Activated T-helper 1 cell treated with anti-CD3 and anti-CD28 coated beads, Interleukin-2, amount 50 U/mL, for 16 hours (primary cell): ENCODE data around the gene PROZ.

Experiments
- DNase-seq, 2 donors: peaks; one replicate each; pipeline ENCODE4 v3.0.0-alpha.2; 2020; ENCODE audit warnings: low read depth in 1 of 2, low spot score in 1 of 2

Gene PROZ

DNA sequence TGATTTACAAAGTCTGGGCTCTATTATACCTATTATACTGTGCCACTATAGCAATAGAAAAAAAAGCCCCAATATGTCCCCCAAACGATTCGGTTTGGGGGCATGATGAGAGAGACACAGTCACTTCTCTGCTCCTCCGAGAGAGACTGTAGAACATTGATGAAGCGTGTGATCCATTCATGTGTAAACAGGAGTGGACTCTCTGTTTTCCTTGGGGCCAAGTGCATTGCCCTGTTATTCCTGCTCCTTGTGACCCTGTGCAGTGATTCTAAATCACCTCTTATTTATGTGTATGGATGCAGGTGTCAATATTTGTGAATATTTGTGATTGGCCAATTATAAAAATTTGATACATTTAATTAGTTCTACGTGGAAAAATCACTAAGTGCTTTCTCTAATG, 18.9 kb upstream of the PROZ start:
- no peak for DNase-seq

DNA sequence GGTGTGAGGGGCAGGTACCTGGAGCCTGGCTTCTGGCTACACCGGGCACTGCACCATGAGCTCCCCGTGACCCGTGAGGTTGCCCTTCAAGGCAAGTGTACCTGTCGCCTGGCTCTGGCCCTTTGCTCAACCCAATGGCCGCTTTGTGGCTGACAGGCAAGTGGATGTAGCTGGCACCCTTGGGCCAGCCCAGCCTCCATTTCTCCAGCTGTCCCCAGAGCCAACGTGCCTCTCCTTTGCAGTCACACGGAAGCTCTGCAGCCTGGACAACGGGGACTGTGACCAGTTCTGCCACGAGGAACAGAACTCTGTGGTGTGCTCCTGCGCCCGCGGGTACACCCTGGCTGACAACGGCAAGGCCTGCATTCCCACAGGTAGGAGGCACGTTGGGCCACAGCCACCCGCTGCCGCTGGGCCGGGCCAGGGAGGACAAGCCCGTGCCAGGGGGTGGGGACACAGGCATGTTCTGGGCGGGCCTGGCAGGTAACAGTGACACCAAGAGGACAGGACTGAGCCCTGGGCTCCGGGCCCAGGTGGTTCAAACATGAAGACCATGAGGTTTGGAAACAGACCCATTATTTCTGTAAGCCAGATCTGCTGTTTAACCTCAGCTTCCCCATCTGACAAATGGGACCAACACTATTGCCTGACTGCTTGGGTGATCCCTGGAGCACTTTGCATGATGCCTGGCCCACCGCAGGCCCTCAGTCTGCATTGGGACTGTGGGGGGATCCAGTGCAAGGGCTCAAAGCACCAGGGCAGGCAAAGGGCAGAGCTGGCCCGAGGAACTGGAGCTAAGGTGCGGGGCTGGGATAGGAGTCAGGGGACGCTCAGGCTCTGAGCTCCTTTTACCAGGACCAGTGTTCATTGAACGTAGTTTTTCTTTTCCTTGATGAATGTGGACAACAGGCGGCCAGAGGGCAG, 17.5 kb upstream of the PROZ start:
- no peak for DNase-seq

DNA sequence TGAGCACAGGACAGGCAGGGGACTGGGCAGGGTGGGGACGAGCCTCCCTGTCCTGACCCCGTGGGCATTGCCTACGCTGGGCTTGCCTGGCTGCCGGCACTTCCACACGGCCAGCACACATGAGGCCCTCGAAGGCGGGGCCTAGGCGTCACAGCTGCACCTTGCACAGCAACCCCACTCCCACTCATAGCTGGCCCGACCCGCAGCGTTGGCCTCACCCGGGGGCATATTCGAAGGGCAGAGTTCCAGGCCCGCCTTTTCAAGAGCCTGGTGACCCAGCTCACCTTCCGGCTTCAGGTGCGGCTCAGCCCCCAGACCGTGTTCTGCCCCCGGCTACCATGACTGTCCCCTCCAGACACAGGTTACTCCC, 16.9 kb upstream of the PROZ start:
- no peak for DNase-seq

DNA sequence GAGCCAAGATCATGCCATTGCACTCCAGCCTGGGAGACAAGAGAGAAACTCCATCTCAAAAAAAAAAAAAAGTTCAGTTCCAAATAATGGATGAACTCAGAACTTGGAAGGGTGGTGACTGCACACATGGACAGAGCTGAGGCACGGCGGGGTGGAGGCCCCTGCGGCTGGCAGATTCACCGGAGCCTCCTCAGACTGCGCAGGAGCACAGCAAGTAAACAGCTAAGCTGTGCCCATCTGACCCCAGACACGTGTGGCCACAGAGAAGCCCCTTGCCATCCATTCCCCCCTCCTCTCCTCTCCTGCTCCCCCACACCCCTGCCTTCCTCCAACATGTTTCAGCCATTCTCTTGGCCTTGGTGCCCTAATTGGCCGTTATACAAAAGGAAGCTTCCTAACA, 15.6 kb upstream of the PROZ start:
- no peak for DNase-seq

DNA sequence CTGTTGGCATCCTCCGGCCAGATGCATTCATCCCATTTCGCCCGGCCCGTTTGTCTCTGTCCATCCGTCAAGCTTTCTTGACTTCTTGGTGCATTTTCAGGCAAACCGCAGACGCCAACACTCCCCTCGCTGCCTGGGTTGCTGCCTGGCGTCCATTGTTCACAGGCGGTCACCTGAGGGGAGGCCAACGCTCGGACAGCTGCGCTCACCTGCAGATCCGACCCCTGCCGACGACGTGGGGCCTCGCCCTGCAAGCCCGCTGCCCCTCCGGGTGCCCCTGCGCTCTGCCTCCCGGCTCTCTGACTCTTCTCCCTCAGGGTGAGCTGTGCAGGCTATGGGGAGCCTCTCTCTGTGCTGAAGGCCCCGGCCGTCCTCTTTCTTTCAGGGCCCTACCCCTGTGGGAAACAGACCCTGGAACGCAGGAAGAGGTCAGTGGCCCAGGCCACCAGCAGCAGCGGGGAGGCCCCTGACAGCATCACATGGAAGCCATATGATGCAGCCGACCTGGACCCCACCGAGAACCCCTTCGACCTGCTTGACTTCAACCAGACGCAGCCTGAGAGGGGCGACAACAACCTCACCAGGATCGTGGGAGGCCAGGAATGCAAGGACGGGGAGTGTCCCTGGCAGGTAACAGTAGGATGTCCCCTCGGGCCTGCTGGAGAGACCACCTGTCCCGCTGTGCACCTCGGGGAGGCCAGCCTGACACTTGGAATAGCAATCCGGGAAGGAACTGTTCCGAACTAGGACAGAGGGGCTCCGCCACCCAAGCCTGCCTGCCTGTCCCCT, 14.8 kb upstream of the PROZ start:
- no peak for DNase-seq

DNA sequence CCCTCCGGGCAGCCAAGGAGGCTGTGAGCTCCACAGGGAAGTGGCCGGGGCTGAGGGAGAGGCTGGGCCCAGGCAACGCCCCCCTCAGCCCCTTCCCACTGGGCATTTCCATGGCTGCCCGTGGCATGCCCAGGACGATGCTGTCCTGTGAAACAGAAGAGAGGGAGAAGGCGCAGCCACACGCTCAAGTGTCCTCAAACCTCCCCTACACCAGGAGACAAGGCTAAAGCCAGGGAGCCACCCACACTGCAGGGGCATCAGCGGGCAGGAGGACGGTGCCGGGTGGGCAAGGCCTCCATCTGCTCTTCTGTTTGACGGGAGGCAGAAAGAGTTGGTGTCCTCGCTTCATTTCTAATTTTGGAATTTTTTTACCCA, 14.2 kb upstream of the PROZ start:
- DNase-seq, result no peak

GRCh38 chr13:113145496-113145895, 13.0 kb upstream of the PROZ start:
- no peak for DNase-seq

- no peak for DNase-seq
These were observed 12.4 kb upstream of the PROZ start for GRCh38 chr13:113145911-113146598.

DNA sequence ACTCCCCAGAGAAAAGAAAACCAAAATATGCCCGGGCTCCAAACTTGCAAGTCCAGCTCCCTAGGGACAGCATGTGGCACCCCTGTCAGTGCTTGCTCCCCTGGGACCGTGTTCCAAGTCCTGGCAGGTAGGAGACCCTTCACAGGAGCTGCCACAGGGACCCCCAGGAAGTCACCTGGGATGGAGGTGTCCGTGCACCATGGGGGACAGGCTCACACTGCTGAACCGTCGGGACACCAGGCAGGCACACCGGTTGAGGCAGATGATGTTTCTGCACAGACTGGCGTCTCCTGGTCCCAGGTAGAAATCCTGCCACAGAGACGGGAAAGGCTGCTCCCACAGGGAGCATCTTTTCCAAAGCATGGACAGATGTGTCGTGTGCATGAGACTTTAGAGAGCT, 11.7 kb upstream of the PROZ start:
- no peak for DNase-seq

GRCh38 chr13:113147206-113147605, 11.2 kb upstream of the PROZ start:
- no peak for DNase-seq

GRCh38 chr13:113148407-113148806, 10.0 kb upstream of the PROZ start:
- no peak for DNase-seq

DNA sequence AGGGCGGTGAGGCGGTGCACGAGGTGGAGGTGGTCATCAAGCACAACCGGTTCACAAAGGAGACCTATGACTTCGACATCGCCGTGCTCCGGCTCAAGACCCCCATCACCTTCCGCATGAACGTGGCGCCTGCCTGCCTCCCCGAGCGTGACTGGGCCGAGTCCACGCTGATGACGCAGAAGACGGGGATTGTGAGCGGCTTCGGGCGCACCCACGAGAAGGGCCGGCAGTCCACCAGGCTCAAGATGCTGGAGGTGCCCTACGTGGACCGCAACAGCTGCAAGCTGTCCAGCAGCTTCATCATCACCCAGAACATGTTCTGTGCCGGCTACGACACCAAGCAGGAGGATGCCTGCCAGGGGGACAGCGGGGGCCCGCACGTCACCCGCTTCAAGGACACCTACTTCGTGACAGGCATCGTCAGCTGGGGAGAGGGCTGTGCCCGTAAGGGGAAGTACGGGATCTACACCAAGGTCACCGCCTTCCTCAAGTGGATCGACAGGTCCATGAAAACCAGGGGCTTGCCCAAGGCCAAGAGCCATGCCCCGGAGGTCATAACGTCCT, 9.4 kb upstream of the PROZ start:
- DNase-seq, result no peak

DNA sequence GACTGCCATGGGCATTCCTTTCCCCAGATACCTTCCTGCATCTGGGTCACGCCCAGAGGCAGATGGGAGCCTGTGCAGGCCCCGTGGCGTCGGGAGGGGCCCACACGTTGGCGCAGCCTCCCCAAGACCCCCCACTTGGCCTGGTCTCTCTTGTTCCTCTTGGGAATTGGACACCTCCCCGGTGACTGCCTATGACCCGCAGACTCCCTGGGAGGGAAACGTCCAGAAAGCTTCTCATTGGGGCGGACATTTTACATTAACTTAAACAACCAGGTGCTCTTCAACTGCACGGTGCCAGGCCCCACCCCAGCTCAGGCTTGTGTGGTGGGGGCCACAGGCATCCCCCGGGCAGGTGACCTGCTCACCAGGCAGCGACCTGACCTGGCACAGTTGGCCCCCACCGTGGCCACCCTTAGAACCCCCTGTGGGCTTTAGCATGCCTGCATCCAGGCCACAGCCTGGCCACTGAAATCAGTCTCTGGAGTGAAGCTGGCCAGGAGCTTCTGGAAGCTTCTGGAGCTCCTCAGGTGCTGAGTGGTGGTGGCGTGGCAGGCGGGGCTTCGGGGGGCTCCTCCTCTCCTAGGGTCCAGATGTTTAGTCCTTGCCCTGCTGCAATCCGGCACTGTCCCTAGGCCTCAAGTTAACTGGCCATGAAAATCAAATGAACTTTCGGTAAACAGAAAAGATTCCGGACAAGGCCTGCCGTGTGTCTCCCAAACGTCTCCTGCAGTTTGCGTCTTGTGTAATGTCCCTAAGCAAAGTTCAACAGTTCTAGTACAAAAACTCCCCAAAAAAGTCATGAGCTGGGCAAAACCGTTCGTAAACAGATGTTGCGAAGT, 8.5 kb upstream of the PROZ start:
- no peak for DNase-seq

- no peak for DNase-seq
These were observed 7.7 kb upstream of the PROZ start for GRCh38 chr13:113150550-113151365.

DNA sequence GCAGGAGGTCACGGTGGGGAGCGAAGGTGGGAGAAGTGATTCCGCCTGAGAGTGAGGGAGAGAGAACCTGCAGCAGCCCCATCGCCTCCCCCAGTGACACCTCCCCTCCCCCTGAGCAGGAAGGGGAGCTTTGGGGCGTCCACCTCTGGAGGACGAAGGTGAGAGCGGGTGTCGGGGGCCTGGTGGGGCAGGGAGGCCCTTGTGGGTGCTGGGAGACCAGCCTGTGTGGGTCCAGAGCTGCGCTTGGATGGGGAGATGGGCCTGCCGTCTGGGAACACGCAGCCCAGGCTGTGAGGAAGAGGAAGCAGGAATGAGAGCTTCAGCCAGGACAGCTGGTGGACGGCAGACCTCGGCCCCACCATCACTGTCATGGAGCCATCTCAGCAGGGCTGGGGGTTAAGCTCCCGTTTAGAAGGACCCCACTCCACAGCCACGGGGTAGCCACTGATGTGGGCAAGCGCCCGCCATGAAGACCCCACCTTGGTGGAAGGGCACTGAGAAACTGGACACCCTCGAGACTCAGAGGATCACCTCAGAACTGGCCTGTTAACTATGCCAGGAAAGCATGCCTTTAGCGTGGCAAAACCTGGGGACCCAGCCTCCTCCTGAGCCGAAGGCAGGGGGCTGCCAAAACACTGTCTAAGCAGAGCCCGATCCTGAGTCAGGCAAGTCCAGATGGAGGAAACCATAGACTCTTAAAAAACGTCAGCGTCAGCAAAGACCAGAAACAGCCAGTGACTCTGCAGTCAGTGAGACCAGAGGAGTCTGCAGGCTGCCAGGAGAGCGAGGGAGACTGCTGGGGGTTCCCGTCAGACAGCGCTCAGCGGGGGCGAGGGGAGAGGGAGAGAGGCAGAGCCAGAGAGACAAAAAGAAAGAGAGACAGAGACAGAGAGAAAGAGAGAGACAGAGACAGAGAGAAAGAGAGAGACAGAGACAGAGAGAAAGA, 6.4 kb upstream of the PROZ start:
- DNase-seq, result no peak

GRCh38 chr13:113152691-113152983, 5.8 kb upstream of the PROZ start:
- DNase-seq, result no peak

DNA sequence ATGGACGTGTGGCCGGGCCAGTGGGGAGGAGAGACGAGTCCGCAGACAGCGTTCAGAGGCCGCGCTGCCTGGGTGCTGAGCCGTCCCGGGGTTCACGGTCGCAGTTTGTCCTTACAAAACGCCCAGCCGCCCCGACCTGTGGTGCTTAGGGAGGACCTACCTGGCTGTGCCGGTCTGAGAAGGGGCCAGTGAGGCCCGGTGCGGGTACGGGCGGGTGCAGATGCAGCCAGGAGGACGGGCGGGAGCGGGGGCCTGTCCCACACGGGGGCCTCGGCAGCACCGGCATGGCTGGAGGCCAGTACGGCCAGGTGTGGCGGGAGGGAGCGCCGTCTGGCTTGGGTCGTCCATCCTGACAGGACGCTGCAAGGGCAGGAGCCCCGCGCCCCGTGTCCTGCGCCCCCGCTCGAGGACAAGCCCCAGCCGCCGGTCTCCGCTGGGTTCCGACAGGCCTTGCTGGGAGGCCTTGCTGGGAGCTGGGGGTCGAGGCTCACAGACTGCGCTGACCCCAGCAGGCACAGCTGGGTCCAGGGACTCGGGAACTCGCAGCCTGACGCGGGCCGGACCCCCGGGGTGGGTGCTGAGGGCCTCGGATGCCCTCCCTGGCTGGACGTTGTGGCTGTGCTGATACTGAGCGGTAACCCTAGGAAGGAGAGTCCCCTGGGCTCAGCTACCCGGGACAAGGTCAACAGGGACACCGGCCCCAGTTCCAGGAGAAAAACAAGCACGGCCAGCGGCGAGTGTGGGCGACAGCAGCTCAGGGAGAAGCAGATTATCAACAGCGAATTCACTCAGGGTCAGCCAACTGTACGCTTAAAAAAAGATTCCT, 5.3 kb upstream of the PROZ start:
- DNase-seq, result no peak
